WTC11 (cell line): ENCODE data around the gene TSHZ1. TPM values are rescaled to one million over a fixed set of nuclear protein-coding genes. Genes with fewer than 3 reads are reported as not detected.

Source experiments
- ATAC-seq: fragments of 200-7000 bp; cut with Tn5 transposase; 2 replicates; pipeline ENCODE4 v1.10.0; 2021; ENCODE audit warnings: mild to moderate bottlenecking, moderate library complexity
- CTCF ChIA-PET: fragments of 300-600 bp; sonication (Branson Sonifier 250); formaldehyde crosslinking; loops from one replicate; lab custom pipeline; 2021; ENCODE audit warnings: antibody characterized with exemption; lab: Charles Lee
- POLR2A ChIA-PET: fragments of 350-600 bp; sonication (Branson Sonifier 250); formaldehyde crosslinking; loops from one replicate; lab custom pipeline; 2021; ENCODE audit warnings: antibody characterized with exemption; lab: Charles Lee
- DNase-seq: peaks from one replicate; pipeline ENCODE4 v3.0.0; 2021; ENCODE audit warnings: low spot score
- H3K27ac Mint-ChIP-seq: 2 replicates; pipeline ENCODE4 v1.8.0; 2021; ENCODE audit warnings: mixed read lengths
- H3K27me3 Mint-ChIP-seq: 2 replicates; pipeline ENCODE4 v1.8.0; 2021; ENCODE audit warnings: low read depth, mild to moderate bottlenecking, moderate library complexity, mixed read lengths
- H3K36me3 Mint-ChIP-seq: 2 replicates; pipeline ENCODE4 v1.8.0; 2021; ENCODE audit warnings: mixed read lengths
- H3K4me1 Mint-ChIP-seq: 2 replicates; pipeline ENCODE4 v1.8.0; 2022; ENCODE audit warnings: mixed read lengths
- H3K4me3 Mint-ChIP-seq: 2 replicates; pipeline ENCODE4 v1.8.0; 2021; ENCODE audit warnings: mild to moderate bottlenecking, moderate library complexity, mixed read lengths
- H3K9me3 Mint-ChIP-seq: 2 replicates; pipeline ENCODE4 v1.8.0; 2021; ENCODE audit warnings: mixed read lengths
- ATF1 ChIP-seq: sonication (generic); formaldehyde crosslinking; IDR thresholded peaks from 2 replicates; pipeline ENCODE4 v1.8.1; 2023; ENCODE audit warnings: mild to moderate bottlenecking, moderate library complexity, missing genetic modification reagents
- ATF2 ChIP-seq: sonication (generic); formaldehyde crosslinking; IDR thresholded peaks from 2 replicates; pipeline ENCODE4 v1.8.1; 2022; ENCODE audit warnings: low read depth, missing genetic modification reagents, borderline replicate concordance
- ATF6 ChIP-seq: sonication (generic); formaldehyde crosslinking; IDR thresholded peaks from 2 replicates; pipeline ENCODE4 v1.8.1; 2023; ENCODE audit warnings: mild to moderate bottlenecking, missing genetic modification reagents
- CTCF ChIP-seq: fragments of 200-600 bp; IDR thresholded peaks from 2 replicates; pipeline ENCODE4 v1.8.0; 2022; ENCODE audit warnings: antibody characterized with exemption
- HMGA2 ChIP-seq: fragments of 250-450 bp; sonication (Bioruptor Pico); IDR thresholded peaks from 2 replicates; pipeline ENCODE4 v1.4.0; 2021; ENCODE audit warnings: mild to moderate bottlenecking, moderate library complexity
- IRF1 ChIP-seq: sonication (generic); formaldehyde crosslinking; IDR thresholded peaks from 2 replicates; pipeline ENCODE4 v1.8.0; 2023; ENCODE audit warnings: missing genetic modification reagents
- PRDM15 ChIP-seq: sonication (generic); formaldehyde crosslinking; IDR thresholded peaks from 2 replicates; pipeline ENCODE4 v1.8.0; 2022; ENCODE audit warnings: missing genetic modification reagents
- TEAD1 ChIP-seq: sonication (generic); formaldehyde crosslinking; IDR thresholded peaks from 2 replicates; pipeline ENCODE4 v1.8.0; 2022; ENCODE audit warnings: mild to moderate bottlenecking, missing genetic modification reagents
- TP53 ChIP-seq: sonication (generic); formaldehyde crosslinking; IDR thresholded peaks from 2 replicates; pipeline ENCODE4 v1.8.1; 2023; ENCODE audit warnings: mild to moderate bottlenecking, missing genetic modification reagents
- USF1 ChIP-seq: sonication (generic); formaldehyde crosslinking; IDR thresholded peaks from 2 replicates; pipeline ENCODE4 v1.8.0; 2022; ENCODE audit warnings: mild to moderate bottlenecking, missing genetic modification reagents
- USF2 ChIP-seq: sonication (generic); formaldehyde crosslinking; IDR thresholded peaks from 2 replicates; pipeline ENCODE4 v1.8.1; 2023; ENCODE audit warnings: mild to moderate bottlenecking, missing genetic modification reagents, moderate library complexity
- ZBTB43 ChIP-seq: sonication (generic); formaldehyde crosslinking; IDR thresholded peaks from 2 replicates; pipeline ENCODE4 v1.8.1; 2023; ENCODE audit warnings: mild to moderate bottlenecking, missing genetic modification reagents
- ZNF219 ChIP-seq: sonication (generic); formaldehyde crosslinking; IDR thresholded peaks from 2 replicates; pipeline ENCODE4 v1.8.0; 2023; ENCODE audit warnings: missing genetic modification reagents, mild to moderate bottlenecking, borderline replicate concordance
- ZNF396 ChIP-seq: fragments of 250-450 bp; sonication (Bioruptor Pico); IDR thresholded peaks from 2 replicates; pipeline ENCODE4 v1.8.0; 2021; ENCODE audit warnings: mild to moderate bottlenecking, moderate library complexity, borderline replicate concordance
- ZSCAN18 ChIP-seq: fragments of 250-450 bp; sonication (Bioruptor Pico); IDR thresholded peaks from 2 replicates; pipeline ENCODE4 v2.1.2; 2022; ENCODE audit warnings: mild to moderate bottlenecking, moderate library complexity
- total RNA-seq: library from RNA; stranded (reverse); gene quantifications from 3 replicates; pipeline ENCODE4 v1.2.3, GENCODE V29; 2021

The TSHZ1 gene
- total RNA-seq, 1 experiment from 2014 or later: 2.9 TPM

- TF ChIP-seq USF1 (CRISPR knock-in tag): no peak
Observed at GRCh38 chr18:75317703-75318102, 107.1 kb downstream of the TSHZ1 start (continued).

GRCh38 chr18:75319905-75320304 lies 109.3 kb downstream of the TSHZ1 start:
- Mint-ChIP-seq H3K4me3 (no peak overlapping the region), H3K9me3 (peaks cover under 1% of the 10 kb centered on the region), H3K4me1 (no peaks in the 10 kb centered on the region), H3K36me3 (no peaks in the 10 kb centered on the region), H3K27me3 (no peaks in the 10 kb centered on the region), H3K27ac (no peak overlapping the region)
- no peak for TF ChIP-seq IRF1
- TF ChIP-seq USF2 (CRISPR knock-in tag): no peak
- TF ChIP-seq ATF6 (CRISPR knock-in tag): no peak
- no peak for TF ChIP-seq CTCF
- TF ChIP-seq PRDM15 (CRISPR knock-in tag): no peak
- no peak for DNase-seq
- ATAC-seq: no peak
- ChIA-PET CTCF (no interaction called here), POLR2A (no interaction called here)

- Mint-ChIP-seq H3K27me3 (no peaks in the 10 kb centered on the region), H3K4me3 (no peak overlapping the region), H3K9me3 (peaks cover 7% of the 10 kb centered on the region), H3K27ac (no peak overlapping the region), H3K4me1 (no peaks in the 10 kb centered on the region), H3K36me3 (peaks cover 3% of the 10 kb centered on the region)
- no peak for ATAC-seq
- TF ChIP-seq ZNF396 (CRISPR knock-in tag) (no peak), TEAD1 (CRISPR knock-in tag) (no peak), ATF1 (CRISPR knock-in tag) (no peak), ZBTB43 (no peak), ZNF219 (CRISPR knock-in tag) (no peak), USF2 (CRISPR knock-in tag) (no peak), ZSCAN18 (no peak), HMGA2 (CRISPR knock-in tag) (no peak), TP53 (CRISPR knock-in tag) (no peak), ATF2 (CRISPR knock-in tag) (no peak)
- ChIA-PET CTCF (no interaction called here), POLR2A (no interaction called here)
- no peak for DNase-seq
Observed at GRCh38 chr18:75320506-75320905, 109.9 kb downstream of the TSHZ1 start.
